HG03469 (cell line): Measurements from ENCODE around the gene FAHD1.
A peak's percentile ranks its signal among the peaks of the same experiment; 100 is the strongest.

Experiments used
- ATAC-seq: cut with Tn5 transposase; IDR thresholded peaks from one replicate; pipeline ENCODE4 v1.9.1; 2021; ENCODE audit warnings: mild to moderate bottlenecking, moderate library complexity, moderate number of reproducible peaks; ENCODE audit not compliant: unreplicated experiment

FAHD1 gene

GRCh38 chr16:1826691-1827573, at the start of gene FAHD1, which contains the start of gene HAGH:
Gene FAHD1, plus strand, starts transcription at chr16:1827206. Its CDS starts 33 bp downstream, at chr16:1827239.
Gene HAGH, minus strand, starts transcription at chr16:1826825. Its CDS starts 38 bp downstream, at chr16:1826787.
- ATAC-seq = peak; percentile 58

- ATAC-seq = no peak
Observed at GRCh38 chr16:1777375-1778199, 49.4 kb upstream of the FAHD1 start.

- no peak for ATAC-seq
Observed at GRCh38 chr16:1778200-1779179, 48.5 kb upstream of the FAHD1 start.

- ATAC-seq = no peak
Observed at GRCh38 chr16:1779234-1779701, 47.7 kb upstream of the FAHD1 start.

- ATAC-seq = no peak
Observed at GRCh38 chr16:1779741-1780676, 47.0 kb upstream of the FAHD1 start.

- no peak for ATAC-seq
Observed at GRCh38 chr16:1780677-1781072, 46.3 kb upstream of the FAHD1 start.

GRCh38 chr16:1781254-1781653, 45.8 kb upstream of the FAHD1 start:
- ATAC-seq = no peak

- peak; percentile 7 for ATAC-seq
Observed at GRCh38 chr16:1781758-1782407, 45.1 kb upstream of the FAHD1 start.

GRCh38 chr16:1782408-1783264, 44.4 kb upstream of the FAHD1 start, which contains the start of the genes NUBP2 and SPSB3:
Gene NUBP2, plus strand, starts transcription at chr16:1782960. Its CDS starts 61 bp downstream, at chr16:1783021.
Gene SPSB3, minus strand, starts transcription at chr16:1782571. Its CDS starts 1,088 bp downstream, at chr16:1781483.
- ATAC-seq = peak; percentile 73

GRCh38 chr16:1784977-1785845, 41.8 kb upstream of the FAHD1 start:
- ATAC-seq = no peak

- ATAC-seq = no peak
Observed at GRCh38 chr16:1785846-1786170, 41.2 kb upstream of the FAHD1 start.

- ATAC-seq = no peak
Observed at GRCh38 chr16:1786242-1787055, 40.6 kb upstream of the FAHD1 start.

- ATAC-seq = no peak
Observed at GRCh38 chr16:1787056-1787321, 40.0 kb upstream of the FAHD1 start.

GRCh38 chr16:1787322-1788094, 39.5 kb upstream of the FAHD1 start:
- no peak for ATAC-seq

- no peak for ATAC-seq
Observed at GRCh38 chr16:1788095-1788707, 38.8 kb upstream of the FAHD1 start.
